Bronchial epithelial cell (primary cell): ENCODE results near the gene PLD5. TPM values are rescaled to one million over a fixed set of nuclear protein-coding genes. Genes with fewer than 3 reads are reported as not detected.
"Not testable (repeated sequence)": the region's sequence is repeated elsewhere in the genome, so short reads cannot be mapped to it uniquely, and the experiment has no call there.

Experiments used
- DNase-seq: peaks from one replicate; pipeline ENCODE4 v3.0.0-alpha.2; 2010; ENCODE audit warnings: low read depth
- FAIRE-seq: peaks from 2 replicates; lab custom pipeline; 2011; peaks lifted over from hg19 to GRCh38; lab: Jason Lieb, UNC
- H3K27me3 ChIP-seq: 2 replicates; pipeline ENCODE4 v1.5.1; 2011; ENCODE audit warnings: low read length; ENCODE audit not compliant: control insufficient read depth, insufficient read depth
- H3K36me3 ChIP-seq: 2 replicates; pipeline ENCODE4 v1.5.1; 2011; ENCODE audit warnings: low read length; ENCODE audit not compliant: control insufficient read depth, insufficient read depth
- H3K4me3 ChIP-seq: 2 replicates; pipeline ENCODE4 v1.5.1; 2011; ENCODE audit warnings: mild to moderate bottlenecking, low read depth, low read length, control low read depth
- total RNA-seq: library from RNA; depleted of rRNA; stranded (reverse); fragments of >200 nt; gene quantifications from 2 replicates; pipeline ENCODE4 v1.2.1, GENCODE V29; 2014
- TF ChIP-seq, protein P1 (sequence below): IDR thresholded peaks from 2 replicates; pipeline ENCODE4 v1.5.1; 2011; ENCODE audit warnings: mild to moderate bottlenecking, moderate library complexity, low read length, control low read depth, inconsistent platforms; ENCODE audit not compliant: insufficient read depth, severe bottlenecking

PLD5 gene
- total RNA-seq, 1 donor from 2014 or later, result under 0.01 TPM

DNA sequence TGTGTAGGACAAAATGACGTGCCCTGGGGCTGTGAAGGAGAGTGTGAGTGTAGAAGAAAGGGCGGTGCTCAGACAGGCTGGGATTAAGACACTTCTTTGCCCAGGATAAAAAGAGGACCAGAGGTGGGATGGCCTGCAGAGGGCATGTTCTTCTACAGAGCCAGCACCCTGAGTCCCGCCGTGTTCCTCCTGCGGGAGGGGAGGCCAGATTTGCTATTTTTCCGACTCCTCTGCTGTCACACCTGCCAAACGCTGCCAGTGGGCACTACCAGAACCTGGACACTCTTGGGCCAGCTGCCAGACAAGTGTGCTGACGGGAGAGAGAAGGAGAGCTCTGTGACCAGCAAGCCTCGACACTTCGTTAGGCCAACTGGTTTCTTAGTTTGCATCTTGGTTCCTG lies 206.4 kb downstream of the PLD5 start:
- no peak for DNase-seq
- TF ChIP-seq, protein P1, sequence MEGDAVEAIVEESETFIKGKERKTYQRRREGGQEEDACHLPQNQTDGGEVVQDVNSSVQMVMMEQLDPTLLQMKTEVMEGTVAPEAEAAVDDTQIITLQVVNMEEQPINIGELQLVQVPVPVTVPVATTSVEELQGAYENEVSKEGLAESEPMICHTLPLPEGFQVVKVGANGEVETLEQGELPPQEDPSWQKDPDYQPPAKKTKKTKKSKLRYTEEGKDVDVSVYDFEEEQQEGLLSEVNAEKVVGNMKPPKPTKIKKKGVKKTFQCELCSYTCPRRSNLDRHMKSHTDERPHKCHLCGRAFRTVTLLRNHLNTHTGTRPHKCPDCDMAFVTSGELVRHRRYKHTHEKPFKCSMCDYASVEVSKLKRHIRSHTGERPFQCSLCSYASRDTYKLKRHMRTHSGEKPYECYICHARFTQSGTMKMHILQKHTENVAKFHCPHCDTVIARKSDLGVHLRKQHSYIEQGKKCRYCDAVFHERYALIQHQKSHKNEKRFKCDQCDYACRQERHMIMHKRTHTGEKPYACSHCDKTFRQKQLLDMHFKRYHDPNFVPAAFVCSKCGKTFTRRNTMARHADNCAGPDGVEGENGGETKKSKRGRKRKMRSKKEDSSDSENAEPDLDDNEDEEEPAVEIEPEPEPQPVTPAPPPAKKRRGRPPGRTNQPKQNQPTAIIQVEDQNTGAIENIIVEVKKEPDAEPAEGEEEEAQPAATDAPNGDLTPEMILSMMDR, result no peak
- no peaks in the 10 kb centered on the region for H3K27me3 ChIP-seq
- no peaks in the 10 kb centered on the region for H3K36me3 ChIP-seq
- no peak overlapping the region for H3K4me3 ChIP-seq
- no peak for FAIRE-seq

DNA sequence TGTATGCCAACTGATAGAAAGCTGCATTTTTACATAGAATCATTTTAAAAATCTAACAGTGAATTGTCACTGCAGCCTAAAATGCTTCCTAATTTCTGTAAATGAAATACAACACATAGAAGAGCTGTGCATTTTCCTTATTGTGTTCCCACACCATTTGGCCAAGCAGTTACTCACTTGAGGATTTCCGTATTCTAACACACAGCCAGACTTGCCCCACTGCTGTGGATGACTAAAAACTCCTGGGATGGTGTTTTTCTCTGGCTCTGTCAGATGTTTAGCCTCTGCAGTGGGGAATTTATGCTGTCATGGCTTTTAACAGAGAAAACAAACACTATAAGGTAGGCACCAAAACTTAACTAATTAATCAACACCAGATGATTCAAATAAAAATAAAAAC lies 209.6 kb downstream of the PLD5 start:
- H3K36me3 ChIP-seq, H3K27me3 ChIP-seq, H3K4me3 ChIP-seq, FAIRE-seq: not testable (repeated sequence)
- DNase-seq, result peak; percentile 17

DNA sequence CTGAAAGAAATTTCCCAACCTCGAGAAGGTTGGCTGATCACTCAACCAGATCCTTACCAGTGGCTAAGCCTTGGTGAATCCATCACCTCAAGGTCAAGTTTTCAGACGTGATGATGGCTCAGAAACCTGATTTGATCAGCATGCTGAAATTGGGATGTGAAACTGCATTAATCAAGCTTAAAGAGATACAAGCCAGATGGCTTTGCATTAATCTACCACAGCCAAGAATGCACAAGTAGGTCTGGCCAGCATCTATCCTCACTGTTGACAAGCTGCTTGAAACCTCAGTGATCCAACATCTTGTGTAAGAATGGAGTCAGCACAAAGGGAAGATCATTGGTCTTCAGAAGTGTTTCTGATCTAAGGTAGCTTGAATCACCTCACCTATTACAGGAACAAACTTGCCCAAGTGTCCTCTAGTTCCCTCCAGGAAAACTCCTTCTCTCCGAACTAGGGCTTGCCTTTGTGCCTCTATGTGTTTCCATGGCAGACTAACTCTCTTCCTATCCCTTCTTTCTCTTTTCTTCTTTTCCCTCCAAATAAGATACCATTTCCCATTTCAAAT lies 210.3 kb downstream of the PLD5 start:
- H3K27me3 ChIP-seq, H3K36me3 ChIP-seq, H3K4me3 ChIP-seq: not testable (repeated sequence)
- FAIRE-seq, result peak; percentile 97
- DNase-seq, result peak; percentile 35

DNA sequence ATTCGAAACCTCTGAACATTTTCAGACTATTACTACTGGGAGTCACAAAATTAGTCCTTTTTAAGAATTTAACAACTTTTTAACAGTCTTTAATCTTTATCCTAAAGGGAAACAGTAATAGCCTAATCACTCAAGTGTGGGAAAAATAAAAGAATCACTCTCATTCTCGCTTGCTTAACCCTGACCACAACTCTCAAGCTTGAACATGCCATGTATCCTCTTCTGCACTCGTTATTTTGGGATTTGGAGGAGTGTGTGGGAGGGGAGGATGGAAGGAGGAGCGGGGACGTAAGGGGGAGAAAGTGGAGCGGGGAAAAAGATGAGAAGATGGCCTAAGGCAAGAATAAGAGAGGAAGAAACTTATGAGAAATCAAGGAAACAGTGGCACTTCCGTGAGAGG lies 215.8 kb downstream of the PLD5 start:
- H3K27me3 ChIP-seq, FAIRE-seq, H3K36me3 ChIP-seq, H3K4me3 ChIP-seq: not testable (repeated sequence)
- peak; percentile 49 for DNase-seq

DNA sequence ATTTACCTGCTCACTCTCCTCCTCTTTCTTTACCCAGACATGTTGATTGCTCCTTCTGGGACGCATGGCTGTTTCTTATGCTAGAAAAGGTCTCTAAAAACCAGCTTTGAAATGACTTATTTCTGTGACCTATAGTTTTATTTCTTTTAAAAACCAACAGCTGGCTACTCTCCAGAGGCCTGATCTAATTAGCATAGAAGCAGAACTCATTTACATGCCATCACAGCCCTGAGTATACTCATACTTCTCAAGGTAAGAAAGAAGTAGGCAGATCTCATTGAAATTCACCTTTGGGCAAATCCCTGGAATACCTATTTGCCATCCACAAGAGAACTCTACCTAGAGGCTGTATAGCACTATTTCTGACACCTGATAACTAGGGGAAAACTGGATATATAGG lies 230.7 kb downstream of the PLD5 start:
- FAIRE-seq, H3K36me3 ChIP-seq, H3K4me3 ChIP-seq, H3K27me3 ChIP-seq, DNase-seq: not testable (repeated sequence)

DNA sequence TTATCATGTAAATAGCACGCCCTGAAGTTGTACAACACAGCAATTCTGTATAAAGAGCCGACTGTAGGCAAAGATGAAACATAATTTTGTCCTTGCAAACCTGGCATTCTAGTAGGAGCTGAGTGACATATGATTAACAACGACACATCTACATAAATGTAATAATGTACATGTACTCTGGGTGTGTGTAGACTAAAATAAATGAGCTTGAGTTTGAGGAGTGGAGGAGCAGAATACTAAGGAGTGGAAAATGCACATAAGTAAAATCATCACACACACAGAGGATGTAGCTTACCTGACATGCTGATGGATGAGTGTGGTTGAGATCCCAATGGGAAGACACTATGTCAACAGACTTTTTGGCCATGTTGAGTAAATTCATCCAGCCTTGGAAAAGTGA lies 236.4 kb downstream of the PLD5 start:
- not testable (repeated sequence) for H3K4me3 ChIP-seq, H3K27me3 ChIP-seq, H3K36me3 ChIP-seq, DNase-seq
- peak; percentile 70 for FAIRE-seq

DNA sequence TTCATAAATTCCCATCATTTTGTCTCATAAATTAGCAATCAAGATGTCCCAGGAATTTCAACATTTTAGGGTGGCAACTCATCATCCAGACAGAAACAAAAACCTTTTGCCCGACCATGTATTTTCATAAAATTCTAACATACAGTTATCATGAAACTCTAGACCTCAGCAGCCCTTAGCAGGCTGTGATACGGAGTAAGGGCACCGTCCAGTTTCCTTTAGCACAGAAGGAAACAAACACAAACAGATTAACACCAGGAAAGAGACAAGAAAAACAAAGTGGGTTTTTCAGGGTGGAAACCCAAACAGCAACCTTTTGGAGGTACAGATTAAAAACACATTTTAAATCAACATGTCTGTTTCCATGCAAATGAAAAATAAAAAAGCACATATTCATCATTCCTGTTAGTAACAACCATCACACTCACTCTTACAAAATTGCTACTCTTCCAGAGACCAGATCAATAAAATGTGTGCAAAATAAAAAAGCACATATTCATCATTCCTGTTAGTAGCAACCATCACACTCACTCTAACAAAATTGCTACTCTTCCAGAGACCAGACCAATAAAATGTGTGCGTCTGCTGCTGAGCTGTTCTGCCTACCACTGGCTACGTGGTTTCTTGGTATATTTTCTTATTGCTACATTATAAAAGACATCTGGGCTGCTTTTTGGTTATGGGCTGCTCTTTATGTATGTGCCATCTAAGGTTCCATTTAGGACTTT lies 241.6 kb downstream of the PLD5 start:
- FAIRE-seq, H3K27me3 ChIP-seq, H3K4me3 ChIP-seq, DNase-seq, H3K36me3 ChIP-seq: not testable (repeated sequence)

DNA sequence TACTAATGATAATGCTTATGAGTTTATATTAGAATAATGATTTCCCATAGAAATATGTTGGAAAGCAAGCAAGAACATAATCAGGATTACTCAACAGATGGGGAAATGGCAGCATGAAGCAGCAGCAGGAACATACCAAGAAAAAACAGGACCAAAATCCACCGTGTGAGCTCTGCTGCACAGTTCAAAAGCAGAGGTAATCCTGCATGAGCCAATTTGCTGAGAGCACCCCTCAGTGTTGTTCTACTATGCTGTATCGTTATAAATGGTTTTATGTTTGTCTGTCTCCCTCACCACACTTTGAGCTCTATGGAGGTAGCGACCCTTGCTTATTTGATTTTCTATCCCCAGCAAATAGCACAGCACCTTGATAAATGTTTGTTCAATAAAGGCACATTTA lies 246.1 kb downstream of the PLD5 start:
- not testable (repeated sequence) for H3K4me3 ChIP-seq, DNase-seq, H3K36me3 ChIP-seq, H3K27me3 ChIP-seq, FAIRE-seq

DNA sequence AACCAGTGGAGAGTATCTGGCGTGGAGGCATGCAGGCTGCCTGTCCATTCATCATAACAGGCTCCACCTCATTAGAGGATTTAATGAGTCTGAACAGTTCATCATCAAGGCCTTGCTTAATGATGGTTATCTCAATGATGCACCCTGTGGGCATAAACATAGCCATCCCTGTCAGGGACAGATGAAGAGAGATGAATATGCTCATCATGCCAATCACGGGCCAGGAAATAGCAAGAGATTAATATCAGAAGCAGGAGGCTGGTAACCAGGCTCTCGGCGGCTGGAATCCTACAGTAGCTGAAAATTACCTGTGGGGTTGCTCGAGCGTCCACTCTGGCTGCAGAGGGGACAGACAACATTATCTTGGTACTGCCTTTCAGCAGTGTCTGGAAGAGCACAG lies 247.7 kb downstream of the PLD5 start:
- H3K27me3 ChIP-seq, H3K4me3 ChIP-seq, FAIRE-seq, DNase-seq, H3K36me3 ChIP-seq: not testable (repeated sequence)

DNA sequence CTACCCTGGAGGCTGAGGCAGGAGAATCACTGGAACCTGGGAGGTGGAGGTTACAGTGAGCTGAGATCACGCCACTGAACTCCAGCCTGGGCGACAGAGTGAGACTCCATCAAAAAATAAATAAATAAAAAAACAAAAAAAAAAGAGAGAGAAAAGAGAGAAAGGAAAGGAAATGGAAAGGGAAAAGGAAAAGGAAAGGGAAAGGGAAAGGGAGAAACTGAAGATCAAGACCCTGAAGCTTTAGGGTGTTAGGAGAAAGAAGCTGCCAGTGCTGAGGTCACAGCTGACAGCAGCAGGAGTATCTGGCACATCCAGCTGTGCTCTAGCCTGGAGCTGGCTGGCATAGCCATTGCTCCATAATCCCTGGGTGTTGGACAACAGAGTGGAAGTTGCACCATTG lies 257.5 kb downstream of the PLD5 start:
- DNase-seq, H3K36me3 ChIP-seq, H3K27me3 ChIP-seq, H3K4me3 ChIP-seq, FAIRE-seq: not testable (repeated sequence)

DNA sequence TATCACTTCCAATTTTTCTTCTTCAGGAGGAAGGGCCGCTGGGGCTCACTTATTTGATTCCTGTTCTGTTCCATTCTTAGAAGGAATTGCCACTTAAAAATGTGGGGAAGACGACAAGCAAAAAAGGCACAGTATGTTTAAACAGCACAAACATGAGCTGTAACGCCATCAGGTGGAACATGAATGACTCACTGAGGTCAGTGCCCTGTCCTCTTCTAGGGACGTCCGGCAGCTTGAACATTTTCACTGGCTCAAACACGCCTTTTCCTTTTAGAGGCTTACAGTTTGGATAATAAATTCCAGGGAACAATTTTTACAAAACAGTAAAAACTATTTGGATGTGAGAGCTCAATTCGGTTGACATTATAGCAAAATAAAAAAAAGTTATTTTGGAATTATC lies 260.1 kb downstream of the PLD5 start:
- peak; percentile 87 for FAIRE-seq
- H3K4me3 ChIP-seq, H3K27me3 ChIP-seq, DNase-seq, H3K36me3 ChIP-seq: not testable (repeated sequence)
